Adipocyte (in vitro differentiated cells): Measurements from ENCODE around the gene ADORA1.

Experiments used
- DNase-seq: peaks from one replicate; pipeline ENCODE4 v3.0.0-alpha.2; 2015; ENCODE audit warnings: low read depth
- H3K27me3 ChIP-seq: replicated peaks from 2 replicates; pipeline ENCODE4 v1.7.0; 2013; ENCODE audit warnings: mild to moderate bottlenecking, low read length, moderate library complexity; ENCODE audit not compliant: control insufficient read depth, insufficient read depth
- H3K36me3 ChIP-seq: 2 replicates; pipeline ENCODE4 v1.7.0; 2013; ENCODE audit warnings: low read length, mild to moderate bottlenecking, moderate library complexity; ENCODE audit not compliant: control insufficient read depth, insufficient read depth, severe bottlenecking
- H3K4me1 ChIP-seq: 2 replicates; pipeline ENCODE4 v1.7.0; 2013; ENCODE audit warnings: mild to moderate bottlenecking, low read length, moderate library complexity; ENCODE audit not compliant: control insufficient read depth, insufficient read depth
- H3K4me3 ChIP-seq: 2 replicates; pipeline ENCODE4 v1.7.0; 2013; ENCODE audit warnings: mild to moderate bottlenecking, low read length, moderate library complexity
- H3K9ac ChIP-seq: 2 replicates; pipeline ENCODE4 v1.7.0; 2013; ENCODE audit warnings: mild to moderate bottlenecking, low read length, moderate library complexity
- H3K9me3 ChIP-seq: 2 replicates; pipeline ENCODE4 v1.7.0; 2013; ENCODE audit warnings: mild to moderate bottlenecking, low read length, moderate library complexity; ENCODE audit not compliant: control insufficient read depth

The ADORA1 gene

DNA sequence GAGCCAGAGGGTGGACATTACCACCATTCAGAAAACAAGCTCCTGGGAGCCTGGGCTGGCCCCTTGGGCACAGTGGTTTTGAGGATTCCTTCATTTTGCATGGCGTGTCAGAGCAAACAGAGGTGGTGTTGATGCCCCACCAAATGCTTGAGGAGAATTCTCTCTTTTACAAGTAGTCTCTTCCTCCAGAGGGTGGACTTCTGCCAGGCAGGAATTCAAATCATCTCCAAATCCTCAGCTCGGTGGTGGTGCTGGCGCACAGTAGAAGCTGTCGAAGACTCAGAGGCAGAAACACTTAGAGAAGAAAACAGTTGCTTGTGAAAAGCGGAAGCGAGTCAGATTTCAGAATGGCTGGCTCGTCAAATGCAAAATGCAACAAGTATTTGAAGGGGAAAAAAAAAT, 62.4 kb downstream of the ADORA1 start:
- H3K36me3 ChIP-seq, result no peaks in the 10 kb centered on the region
- no peak overlapping the region for H3K4me3 ChIP-seq
- no peaks in the 10 kb centered on the region for H3K27me3 ChIP-seq
- H3K9me3 ChIP-seq, result no peaks in the 10 kb centered on the region
- peaks cover 16% of the 10 kb centered on the region for H3K4me1 ChIP-seq
- no peak overlapping the region for H3K9ac ChIP-seq
- no peak for DNase-seq

DNA sequence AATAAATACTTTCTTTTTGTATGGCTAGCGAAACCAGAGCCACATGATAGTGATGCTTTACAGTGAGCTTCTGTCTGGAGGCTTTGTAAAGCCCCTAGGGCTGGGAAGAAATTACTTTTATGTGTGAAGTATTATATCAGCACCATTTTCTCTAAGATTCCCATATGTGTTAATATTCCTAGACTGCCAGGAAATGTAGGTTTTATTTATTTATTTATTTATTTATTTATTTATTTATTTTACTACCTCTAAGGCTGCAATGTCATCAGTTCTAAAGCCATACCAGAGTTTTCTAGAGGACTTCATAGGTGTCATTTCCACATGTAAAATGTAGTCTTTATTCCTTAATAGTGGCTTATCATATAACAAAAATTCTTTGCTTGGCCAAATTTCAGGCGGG, 63.4 kb downstream of the ADORA1 start:
- no peak for DNase-seq
- H3K36me3 ChIP-seq, result no peaks in the 10 kb centered on the region

GRCh38 chr1:203196371-203196770, 68.8 kb downstream of the ADORA1 start:
- no peak for DNase-seq

More for the DNA sequence above, 63.4 kb downstream of the ADORA1 start:
- Histone ChIP-seq H3K4me3 (no peak overlapping the region), H3K27me3 (no peaks in the 10 kb centered on the region), H3K9me3 (no peaks in the 10 kb centered on the region), H3K9ac (no peak overlapping the region), H3K4me1 (peaks cover 21% of the 10 kb centered on the region)

GRCh38 chr1:203197625-203198024, 70.1 kb downstream of the ADORA1 start:
- Histone ChIP-seq H3K9ac (no peak overlapping the region), H3K4me1 (peaks cover 69% of the 10 kb centered on the region), H3K36me3 (no peaks in the 10 kb centered on the region), H3K9me3 (no peaks in the 10 kb centered on the region), H3K27me3 (no peaks in the 10 kb centered on the region), H3K4me3 (no peak overlapping the region)
- peak; percentile 76 for DNase-seq

More at GRCh38 chr1:203196371-203196770, 68.8 kb downstream of the ADORA1 start:
- H3K27me3 ChIP-seq, result no peaks in the 10 kb centered on the region
- no peaks in the 10 kb centered on the region for H3K36me3 ChIP-seq
- peaks cover 57% of the 10 kb centered on the region for H3K4me1 ChIP-seq
- H3K9me3 ChIP-seq, result no peaks in the 10 kb centered on the region
- H3K4me3 ChIP-seq, result no peak overlapping the region
- H3K9ac ChIP-seq, result peak overlapping the region; percentile 5

DNA sequence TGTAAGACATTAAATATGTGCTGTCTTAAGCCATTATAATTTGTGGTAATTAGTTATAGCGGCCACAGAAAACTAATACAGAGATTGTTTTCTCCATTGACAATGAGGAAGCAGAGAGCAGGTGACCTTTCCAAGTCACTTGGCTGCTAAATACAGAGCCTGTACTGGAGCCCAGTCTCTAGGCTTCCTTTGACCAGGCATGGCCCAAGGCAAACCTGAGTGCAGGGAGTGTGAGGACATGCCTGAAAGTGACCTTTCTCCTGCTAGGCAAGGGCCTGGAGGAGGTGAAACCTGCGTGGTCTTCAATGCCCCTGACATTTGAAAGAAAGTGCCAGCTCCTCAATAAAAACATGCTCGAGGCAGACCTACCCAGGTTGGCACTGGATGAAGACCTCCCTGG, 71.5 kb downstream of the ADORA1 start:
- Histone ChIP-seq H3K36me3 (no peaks in the 10 kb centered on the region), H3K4me1 (peaks cover 79% of the 10 kb centered on the region), H3K9me3 (no peaks in the 10 kb centered on the region), H3K9ac (peak overlapping the region; percentile 31), H3K4me3 (no peak overlapping the region), H3K27me3 (no peaks in the 10 kb centered on the region)
- DNase-seq, result no peak

DNA sequence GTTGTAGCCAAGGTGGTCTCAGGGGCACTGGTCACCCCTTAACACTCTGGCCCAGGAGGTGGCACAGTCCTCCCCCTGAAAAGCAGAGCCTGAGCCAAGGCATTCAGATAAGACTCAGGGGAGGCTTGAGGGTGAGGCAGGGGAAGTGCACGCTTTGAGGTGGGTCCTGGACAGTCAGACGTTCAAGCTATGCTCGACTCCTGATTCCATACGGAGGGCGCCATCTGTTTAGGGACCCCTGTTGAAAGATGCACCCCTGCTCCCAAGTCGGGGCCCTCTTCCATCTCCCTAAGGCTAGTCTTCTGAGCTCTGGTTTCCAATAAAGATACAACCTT, 71.9 kb downstream of the ADORA1 start:
- Histone ChIP-seq H3K27me3 (no peaks in the 10 kb centered on the region), H3K9ac (peak overlapping the region; percentile 31), H3K36me3 (no peaks in the 10 kb centered on the region), H3K4me3 (peak overlapping the region; percentile 15), H3K4me1 (peaks cover 79% of the 10 kb centered on the region), H3K9me3 (no peaks in the 10 kb centered on the region)
- no peak for DNase-seq

DNA sequence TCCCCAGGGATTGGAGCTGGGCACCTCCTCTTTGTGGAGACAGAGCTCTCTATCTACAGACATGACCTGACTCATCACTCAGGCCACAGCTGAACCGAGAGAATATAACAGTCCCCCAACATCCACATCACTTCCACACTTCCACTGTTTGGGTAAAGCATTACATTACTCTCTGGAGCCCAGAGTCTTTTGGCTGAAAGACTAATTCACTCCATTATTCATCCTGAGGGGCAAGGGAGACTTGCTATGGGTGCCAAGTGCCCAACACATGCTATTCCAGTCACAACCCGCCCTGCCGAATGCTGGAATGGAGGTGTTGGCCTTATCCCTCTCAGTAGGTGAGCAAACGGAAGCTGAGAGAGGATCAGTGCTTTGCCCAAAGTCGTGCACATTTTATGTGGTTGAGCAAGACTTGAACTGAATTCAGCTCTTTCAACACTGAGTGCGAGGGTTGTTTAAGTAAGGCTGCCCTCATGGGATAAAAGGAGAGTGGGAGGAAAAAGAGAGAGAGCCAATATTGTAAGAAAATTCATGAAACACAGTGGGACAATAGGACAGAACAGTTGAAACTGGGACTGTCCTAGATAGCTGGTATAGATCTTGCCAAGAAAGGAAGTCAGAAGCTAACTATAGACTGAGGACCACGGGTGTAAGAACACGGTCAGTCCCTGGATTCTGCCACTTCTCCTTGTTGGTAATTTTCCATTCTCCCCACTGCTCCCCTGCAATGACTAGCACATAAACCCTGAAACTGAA, 72.5 kb downstream of the ADORA1 start:
- Histone ChIP-seq H3K4me1 (peaks cover 83% of the 10 kb centered on the region), H3K9me3 (no peaks in the 10 kb centered on the region)
- peak; percentile 85 for DNase-seq

GRCh38 chr1:203200916-203201315, 73.4 kb downstream of the ADORA1 start:
- no peaks in the 10 kb centered on the region for H3K27me3 ChIP-seq
- H3K4me3 ChIP-seq, result peak overlapping the region; percentile 40
- H3K4me1 ChIP-seq, result peaks cover 81% of the 10 kb centered on the region
- H3K36me3 ChIP-seq, result no peaks in the 10 kb centered on the region
- H3K9me3 ChIP-seq, result no peaks in the 10 kb centered on the region
- no peak for DNase-seq
- H3K9ac ChIP-seq, result peak overlapping the region; percentile 70

More for the DNA sequence above, 72.5 kb downstream of the ADORA1 start:
- Histone ChIP-seq H3K36me3 (no peaks in the 10 kb centered on the region), H3K4me3 (peak overlapping the region; percentile 40), H3K27me3 (no peaks in the 10 kb centered on the region), H3K9ac (peak overlapping the region; percentile 70)

DNA sequence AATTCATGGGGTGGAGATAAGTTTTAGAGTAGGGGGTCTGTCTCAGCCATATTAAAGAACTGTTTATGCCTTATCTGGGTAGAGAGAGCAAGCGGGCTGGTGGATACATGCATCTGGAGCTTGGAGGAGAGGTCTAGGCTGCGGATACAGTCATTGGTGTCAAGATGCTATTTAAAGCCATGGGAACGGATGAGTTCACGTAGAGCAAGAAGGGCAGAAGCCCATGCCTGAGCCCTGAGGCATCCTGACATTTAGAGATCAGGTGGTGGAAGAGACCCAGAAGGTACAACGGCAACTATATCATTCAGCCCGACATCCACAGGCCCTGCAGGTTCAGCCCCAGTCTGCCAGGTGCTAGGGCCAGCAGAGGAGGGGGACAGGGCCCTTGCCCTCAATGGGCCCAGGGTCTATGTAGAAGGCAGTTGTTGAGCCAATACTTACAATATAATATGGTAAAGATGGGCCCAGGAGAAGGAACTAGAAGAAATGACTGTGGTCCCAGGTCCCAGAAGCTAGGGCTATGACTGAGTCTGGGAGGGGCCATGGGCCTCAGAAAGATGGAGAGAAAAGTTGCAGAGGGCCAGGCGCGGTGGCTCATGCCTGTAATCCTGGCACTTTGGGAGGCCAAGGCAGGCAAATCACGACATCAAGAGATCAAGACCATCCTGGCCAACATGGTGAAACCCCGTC, 74.1 kb downstream of the ADORA1 start:
- Histone ChIP-seq H3K4me1 (peaks cover 74% of the 10 kb centered on the region), H3K36me3 (no peaks in the 10 kb centered on the region), H3K4me3 (no peak overlapping the region), H3K9ac (peak overlapping the region; percentile 27), H3K27me3 (no peaks in the 10 kb centered on the region), H3K9me3 (no peaks in the 10 kb centered on the region)
- no peak for DNase-seq

GRCh38 chr1:203202431-203203245, 75.1 kb downstream of the ADORA1 start:
- Histone ChIP-seq H3K4me1 (peaks cover 64% of the 10 kb centered on the region), H3K4me3 (peak overlapping the region; percentile 12), H3K27me3 (no peaks in the 10 kb centered on the region), H3K36me3 (no peaks in the 10 kb centered on the region), H3K9ac (peak overlapping the region; percentile 81), H3K9me3 (no peaks in the 10 kb centered on the region)
- peak; percentile 93 for DNase-seq

GRCh38 chr1:203204756-203205155, 77.2 kb downstream of the ADORA1 start:
- Histone ChIP-seq H3K4me1 (peaks cover 43% of the 10 kb centered on the region), H3K4me3 (no peak overlapping the region), H3K9ac (no peak overlapping the region), H3K36me3 (no peaks in the 10 kb centered on the region), H3K27me3 (no peaks in the 10 kb centered on the region), H3K9me3 (no peaks in the 10 kb centered on the region)
- DNase-seq, result no peak
